ENCODE measurements around the gene NDEL1.
"Not testable (repeated sequence)": the region's sequence is repeated elsewhere in the genome, so short reads cannot be mapped to it uniquely, and the experiment has no call there.

Gene NDEL1

GRCh38 chr17:8435245-8436168, at the start of gene NDEL1:
TSS of gene NDEL1 (plus strand) at chr17:8435884. CDS start at chr17:8444272, 8,388 bp downstream.
- DNase-seq (ENCODE audit: low spot score): peak; percentile 100

GRCh38 chr17:8386841-8387240, 48.8 kb upstream of the NDEL1 start:
- no peak for DNase-seq (ENCODE audit: low spot score)

GRCh38 chr17:8387914-8388651, 47.6 kb upstream of the NDEL1 start:
- no peak for DNase-seq (ENCODE audit: low spot score)

GRCh38 chr17:8391711-8392110, 44.0 kb upstream of the NDEL1 start:
- DNase-seq (ENCODE audit: low spot score): peak; percentile 32

- no peak for DNase-seq (ENCODE audit: low spot score)
Measured at GRCh38 chr17:8392274-8392673, 43.4 kb upstream of the NDEL1 start.

- no peak for DNase-seq (ENCODE audit: low spot score)
Measured at GRCh38 chr17:8392674-8393469, 42.8 kb upstream of the NDEL1 start.

GRCh38 chr17:8393470-8394231, 42.0 kb upstream of the NDEL1 start:
- no peak for DNase-seq (ENCODE audit: low spot score)

- not testable (repeated sequence) for DNase-seq (ENCODE audit: low spot score)
Measured at GRCh38 chr17:8394497-8394896, 41.2 kb upstream of the NDEL1 start.

- no peak for DNase-seq (ENCODE audit: low spot score)
Measured at GRCh38 chr17:8397636-8398035, 38.0 kb upstream of the NDEL1 start, which contains the start of gene RNF222. TSS of gene RNF222 (minus strand) at chr17:8397827. CDS start at chr17:8393461, 4,366 bp downstream.

- DNase-seq (ENCODE audit: low spot score): no peak
Measured at GRCh38 chr17:8398980-8399379, 36.7 kb upstream of the NDEL1 start.

GRCh38 chr17:8401107-8401506, 34.6 kb upstream of the NDEL1 start:
- DNase-seq (ENCODE audit: low spot score): no peak

- DNase-seq (ENCODE audit: low spot score): no peak
Measured at GRCh38 chr17:8402921-8403536, 32.7 kb upstream of the NDEL1 start.

- DNase-seq (ENCODE audit: low spot score): no peak
Measured at GRCh38 chr17:8405499-8406016, 30.1 kb upstream of the NDEL1 start.

GRCh38 chr17:8406174-8406573, 29.5 kb upstream of the NDEL1 start:
- DNase-seq (ENCODE audit: low spot score): no peak

- no peak for DNase-seq (ENCODE audit: low spot score)
Measured at GRCh38 chr17:8408371-8408770, 27.3 kb upstream of the NDEL1 start.

GRCh38 chr17:8409966-8410882, 25.5 kb upstream of the NDEL1 start:
- DNase-seq (ENCODE audit: low spot score): peak; percentile 79

- DNase-seq (ENCODE audit: low spot score): no peak
Measured at GRCh38 chr17:8410883-8411238, 24.8 kb upstream of the NDEL1 start.

GRCh38 chr17:8412089-8412488, 23.6 kb upstream of the NDEL1 start:
- no peak for DNase-seq (ENCODE audit: low spot score)

- no peak for DNase-seq (ENCODE audit: low spot score)
Measured at GRCh38 chr17:8413328-8413727, 22.4 kb upstream of the NDEL1 start.

- DNase-seq (ENCODE audit: low spot score): no peak
Measured at GRCh38 chr17:8413938-8414337, 21.7 kb upstream of the NDEL1 start.

All from AG08396 (cell line).